Lower leg skin (tissue), 4 donors: ENCODE measurements around the gene XYLB. TPM values are rescaled to one million over a fixed set of nuclear protein-coding genes. Genes with fewer than 3 reads are reported as not detected.
"Not testable (repeated sequence)": the region's sequence is repeated elsewhere in the genome, so short reads cannot be mapped to it uniquely, and the experiment has no call there.

Experiments
- DNase-seq, 2 donors: peaks; one replicate each; pipeline ENCODE4 v3.0.0-alpha.2; 2019; ENCODE audit warnings: low spot score in 2 of 2
- H3K4me3 ChIP-seq: fragments of 200-600 bp; sonication (generic); 2 replicates; pipeline ENCODE4 v1.5.1; 2017; ENCODE audit warnings: mild to moderate bottlenecking, low read depth; ENCODE audit not compliant: poor library complexity, severe bottlenecking
- POLR2A ChIP-seq, 2 donors: fragments of 450-650 bp; IDR thresholded peaks; one replicate each; pipeline ENCODE4 v1.6.1; 2016 to 2017; ENCODE audit warnings: antibody characterized with exemption in 2 of 2, mild to moderate bottlenecking in 1 of 2, moderate library complexity in 1 of 2
- whole genome bisulfite sequencing, 2 donors: methylation state at CpG; one replicate each; pipeline ENCODE4 v1.1.5; 2018; 5-methylcytosine and 5-hydroxymethylcytosine counted together
- intact Hi-C: fragments of 100-400 bp; cut with DNase I; formaldehyde crosslinking; loops from one replicate; pipeline ENCODE4 v1.15.0; 2023; ENCODE audit warnings: low total_unique reads
- total RNA-seq, 4 donors: library from RNA; depleted of rRNA; stranded (reverse); fragments of >200 nt; gene quantifications; one replicate each; pipeline ENCODE4 v1.1.0, GENCODE V29; 2016
- TF ChIP-seq, protein P1 (sequence below), 3 donors: fragments of 450-650 bp; IDR thresholded peaks; one replicate each; pipeline ENCODE4 v1.5.1; 2016; ENCODE audit warnings: antibody characterized with exemption in 3 of 3, mild to moderate bottlenecking in 3 of 3, moderate library complexity in 2 of 3

The XYLB gene
- total RNA-seq, 4 donors from 2014 or later: 1.1 to 2.6 (median 2.1) TPM

DNA sequence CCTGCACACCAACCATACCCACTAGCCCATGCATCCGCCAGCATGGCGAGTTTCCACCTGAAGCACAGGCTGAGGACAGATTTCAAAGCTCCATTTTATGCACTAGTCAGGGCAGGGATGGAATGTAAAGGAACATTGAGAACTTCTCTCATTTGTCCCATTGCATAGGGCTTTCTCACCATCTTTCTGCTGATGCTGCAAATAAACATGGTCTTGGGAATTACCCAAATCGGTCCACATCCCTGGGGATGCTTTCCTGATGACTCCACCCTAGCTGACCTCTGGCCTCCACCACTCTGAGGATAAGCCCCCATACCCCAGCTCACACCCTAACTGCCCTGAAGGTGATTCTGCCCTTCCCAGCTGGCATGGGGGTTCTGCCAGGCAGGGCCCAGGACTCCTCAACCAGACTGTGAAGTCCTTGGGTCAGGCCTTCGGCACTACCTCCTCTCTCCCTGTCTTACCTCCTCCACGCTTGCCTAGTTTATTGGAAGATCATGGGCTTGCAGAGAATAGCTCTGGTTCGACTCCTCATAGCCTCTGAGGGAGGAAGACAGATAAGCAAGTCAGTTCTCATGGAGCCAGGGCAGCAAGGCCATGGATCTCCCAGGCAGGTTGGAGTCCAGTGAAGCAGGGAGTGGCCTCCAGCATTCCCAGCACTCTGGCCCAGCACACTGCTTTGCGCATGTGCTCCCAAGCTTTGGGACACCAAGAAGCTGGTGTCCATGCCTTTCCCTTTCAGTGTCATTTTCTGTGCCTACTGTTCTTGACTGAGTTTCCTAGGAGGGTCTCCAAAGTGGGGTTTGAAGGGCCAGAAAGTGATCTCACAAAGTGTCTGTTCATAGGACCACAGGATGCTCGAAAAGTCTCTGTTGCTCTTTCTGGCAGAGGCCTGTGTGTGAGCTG is 27.6 kb upstream of the XYLB start:
- intact Hi-C loops: no loop called here
- 91 to 96% methylated on average over 8 of the region's 8 CpGs for WGBS, 2 donors
- TF ChIP-seq, protein P1, sequence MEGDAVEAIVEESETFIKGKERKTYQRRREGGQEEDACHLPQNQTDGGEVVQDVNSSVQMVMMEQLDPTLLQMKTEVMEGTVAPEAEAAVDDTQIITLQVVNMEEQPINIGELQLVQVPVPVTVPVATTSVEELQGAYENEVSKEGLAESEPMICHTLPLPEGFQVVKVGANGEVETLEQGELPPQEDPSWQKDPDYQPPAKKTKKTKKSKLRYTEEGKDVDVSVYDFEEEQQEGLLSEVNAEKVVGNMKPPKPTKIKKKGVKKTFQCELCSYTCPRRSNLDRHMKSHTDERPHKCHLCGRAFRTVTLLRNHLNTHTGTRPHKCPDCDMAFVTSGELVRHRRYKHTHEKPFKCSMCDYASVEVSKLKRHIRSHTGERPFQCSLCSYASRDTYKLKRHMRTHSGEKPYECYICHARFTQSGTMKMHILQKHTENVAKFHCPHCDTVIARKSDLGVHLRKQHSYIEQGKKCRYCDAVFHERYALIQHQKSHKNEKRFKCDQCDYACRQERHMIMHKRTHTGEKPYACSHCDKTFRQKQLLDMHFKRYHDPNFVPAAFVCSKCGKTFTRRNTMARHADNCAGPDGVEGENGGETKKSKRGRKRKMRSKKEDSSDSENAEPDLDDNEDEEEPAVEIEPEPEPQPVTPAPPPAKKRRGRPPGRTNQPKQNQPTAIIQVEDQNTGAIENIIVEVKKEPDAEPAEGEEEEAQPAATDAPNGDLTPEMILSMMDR (IDR thresholded peaks at IDR 0.05): no peak
- no peak for TF ChIP-seq POLR2A (IDR thresholded peaks at IDR 0.05)

DNA sequence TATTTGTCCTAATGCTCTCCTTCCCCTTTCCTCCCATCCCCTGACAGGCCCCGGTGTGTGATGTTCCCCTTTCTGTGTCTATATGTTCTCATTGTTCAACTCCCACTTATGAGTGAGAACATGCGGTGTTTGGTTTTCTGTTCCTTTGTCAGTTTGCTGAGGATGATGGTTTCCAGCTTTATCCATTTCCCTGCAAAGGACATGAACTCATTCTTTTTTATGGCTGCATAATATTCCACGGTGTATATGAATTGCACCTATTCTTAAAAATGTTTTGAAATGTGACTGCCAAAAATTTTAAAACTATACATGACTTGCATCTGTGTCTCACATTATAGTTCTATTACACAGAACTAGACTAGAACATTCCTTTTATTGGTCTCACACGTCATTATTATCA is 25.9 kb upstream of the XYLB start:
- WGBS, 2 donors: 92 to 94% methylated on average over 4 of the region's 4 CpGs
- intact Hi-C loops, DNase-seq: not testable (repeated sequence)

More for the DNA sequence above, 27.6 kb upstream of the XYLB start:
- H3K4me3 ChIP-seq: no peak overlapping the region
- no peak for DNase-seq

DNA sequence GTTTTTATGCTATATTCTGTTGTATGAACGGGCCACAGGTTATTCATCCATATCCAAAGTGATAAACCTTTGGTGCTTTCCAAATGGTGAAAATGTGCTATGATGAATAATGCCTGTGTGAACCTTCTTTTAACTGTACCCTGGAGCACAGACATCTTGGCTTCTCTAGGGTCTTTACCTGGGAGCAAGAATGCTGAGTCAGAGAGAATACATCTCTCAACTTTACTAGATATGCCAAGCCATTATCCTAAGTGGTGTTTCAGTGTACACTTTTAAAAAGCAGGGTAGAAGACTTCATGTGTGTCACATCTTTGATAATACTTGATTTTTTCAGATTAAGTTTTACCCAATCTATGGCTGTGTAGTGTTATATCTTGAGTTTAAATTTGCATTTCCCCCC is 23.5 kb upstream of the XYLB start:
- intact Hi-C loops: no loop called here
- no peak overlapping the region for H3K4me3 ChIP-seq
- TF ChIP-seq POLR2A (IDR thresholded peaks at IDR 0.05): no peak
- TF ChIP-seq, protein P1 (IDR thresholded peaks at IDR 0.05): no peak
- no peak for DNase-seq
- WGBS, 2 donors: 82 to 93% methylated on average over 1 of the region's 1 CpG

More for the DNA sequence above, 25.9 kb upstream of the XYLB start:
- H3K4me3 ChIP-seq: not testable (repeated sequence)

DNA sequence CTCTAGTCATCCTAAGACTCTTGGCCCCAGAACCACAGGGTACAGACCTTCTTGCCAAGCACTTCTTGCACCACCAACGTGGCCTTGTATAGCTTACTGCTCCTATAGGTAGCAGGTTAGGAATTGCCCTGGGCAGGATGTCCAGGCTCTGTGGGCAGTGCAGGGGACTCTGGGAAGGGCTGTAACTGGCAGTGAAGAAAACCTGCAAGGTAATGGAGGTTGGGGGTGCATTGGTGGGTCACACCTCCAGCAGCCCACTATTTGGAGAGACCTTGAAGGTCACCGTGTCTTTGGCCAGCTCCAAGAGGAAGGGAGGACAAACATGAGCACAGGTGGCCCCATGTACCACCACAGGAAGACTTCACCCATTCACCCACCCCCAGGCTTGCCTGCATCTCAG is 21.3 kb upstream of the XYLB start:
- no peak for TF ChIP-seq POLR2A (IDR thresholded peaks at IDR 0.05)
- TF ChIP-seq, protein P1 (IDR thresholded peaks at IDR 0.05): no peak
- no peak overlapping the region for H3K4me3 ChIP-seq
- WGBS, 2 donors: 81 to 89% methylated on average over 2 of the region's 2 CpGs
- intact Hi-C loops: no loop called here
- no peak for DNase-seq

DNA sequence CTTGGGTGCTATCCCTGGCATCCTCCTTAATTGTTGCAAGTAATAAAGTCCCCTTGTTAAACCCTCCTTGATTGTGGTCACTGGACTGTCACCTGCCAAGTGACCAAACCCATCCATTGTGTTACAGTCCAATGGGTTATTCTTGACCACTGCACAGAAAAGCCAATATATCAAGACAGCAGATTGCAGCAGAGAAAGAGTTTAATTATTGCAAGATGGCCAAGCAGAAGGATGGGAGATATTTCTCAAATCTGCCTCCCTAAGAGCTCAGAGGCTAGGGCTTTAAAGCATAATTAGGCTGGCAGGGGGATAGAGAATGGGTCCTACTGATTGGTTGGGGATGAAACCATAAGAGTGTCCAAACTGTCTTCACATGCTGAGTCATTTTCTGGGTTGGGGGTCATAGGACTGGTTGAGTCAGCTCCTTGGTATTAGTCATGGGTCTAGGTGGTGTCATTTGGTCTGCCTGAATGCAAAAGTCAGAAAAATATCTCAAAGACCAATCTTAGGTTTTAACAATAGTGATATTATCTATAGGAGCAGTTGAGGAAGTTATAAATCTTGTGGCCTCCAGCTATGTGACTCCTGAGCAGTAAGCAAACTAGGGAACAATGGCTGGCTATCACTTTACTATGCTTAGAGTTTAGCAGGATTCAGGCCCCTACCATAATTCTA is 19.1 kb upstream of the XYLB start:
- intact Hi-C loops: no loop called here
- H3K4me3 ChIP-seq: no peak overlapping the region
- DNase-seq: no peak
- no peak for TF ChIP-seq POLR2A (IDR thresholded peaks at IDR 0.05)
- TF ChIP-seq, protein P1 (IDR thresholded peaks at IDR 0.05): no peak

DNA sequence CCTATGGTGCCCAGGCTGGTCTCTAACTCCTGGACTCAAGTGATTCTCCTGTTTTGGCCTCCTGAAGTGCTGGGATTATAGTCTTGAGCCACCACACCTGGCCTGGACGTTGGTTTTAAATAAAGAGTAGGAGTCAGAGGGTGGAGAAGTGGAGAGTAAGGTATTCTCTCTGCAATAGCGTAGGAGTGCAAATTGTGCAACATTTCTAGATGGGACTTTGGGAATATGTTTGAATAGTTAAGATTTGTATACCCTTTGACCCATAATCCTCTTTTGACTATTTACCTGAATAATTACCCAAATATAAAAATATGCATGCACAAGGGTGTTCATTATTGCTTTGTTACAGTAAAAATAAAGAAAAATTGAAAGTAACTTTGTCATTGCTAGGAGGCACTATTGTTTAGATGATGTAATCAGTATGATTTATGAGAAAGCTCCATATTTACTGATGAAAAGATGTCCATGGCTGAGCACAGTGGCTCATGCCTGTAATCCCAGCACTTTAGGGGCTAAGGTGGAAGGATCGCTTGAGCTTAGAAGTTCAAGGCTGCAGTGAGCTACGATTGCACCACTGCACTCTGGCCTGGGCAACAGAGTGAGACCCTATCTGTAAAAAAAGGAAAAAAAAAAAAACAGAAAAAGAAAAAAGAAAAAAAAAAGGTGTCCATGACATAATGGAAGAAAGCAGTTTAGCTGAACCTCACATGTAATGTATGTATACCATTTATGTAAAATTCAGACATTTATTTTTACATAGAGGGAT is 15.1 kb upstream of the XYLB start:
- TF ChIP-seq, protein P1 (IDR thresholded peaks at IDR 0.05): no peak
- TF ChIP-seq POLR2A (IDR thresholded peaks at IDR 0.05): no peak
- intact Hi-C loops: no loop called here
- no peak overlapping the region for H3K4me3 ChIP-seq
- no peak for DNase-seq
- 75 to 88% methylated on average over 4 of the region's 4 CpGs for WGBS, 2 donors
